A673 (cell line): ENCODE measurements around the gene TP53TG3B. TPM values are rescaled to one million over a fixed set of nuclear protein-coding genes. Genes with fewer than 3 reads are reported as not detected.

Source experiments
- total RNA-seq: library from RNA; stranded (reverse); gene quantifications from 2 replicates; pipeline ENCODE4 v1.2.3, GENCODE V29; 2021

TP53TG3B gene
- total RNA-seq, 1 experiment from 2014 or later: not detected

Other genes starting within 250 kb of the TP53TG3B start
- not detected in 2 replicates for gene TP53TG3C, start 166.6 kb upstream of the TP53TG3B start, total RNA-seq
- gene TP53TG3E, start 56.5 kb upstream of the TP53TG3B start, total RNA-seq: not detected in 2 replicates
- gene TP53TG3F, start 98.8 kb downstream of the TP53TG3B start, total RNA-seq: not detected in 2 replicates